GM12878 (cell line): ENCODE results near the gene GMCL2. TPM values are rescaled to one million over a fixed set of nuclear protein-coding genes. Genes with fewer than 3 reads are reported as not detected.
A peak's percentile ranks its signal among the peaks of the same experiment; 100 is the strongest.

Experiments
- ATAC-seq: fragments of 200-7000 bp; cut with Tn5 transposase; 3 replicates; pipeline ENCODE4 v1.9.1; 2020; ENCODE audit warnings: mild to moderate bottlenecking, moderate library complexity
- BruUV-seq: library from RNA; stranded (reverse); fragments of 400-500 nt; replicated peaks from 2 replicates; lab custom pipeline; 2021; lab: Mats Ljungman, UMichigan
- CTCF ChIA-PET: fragments of 300-600 bp; sonication (Branson Sonifier 250); formaldehyde crosslinking; extraction: SDS; loops from one replicate; lab custom pipeline; 2021; ENCODE audit warnings: inconsistent platforms; lab: Yijun Ruan, JAX
- POLR2A ChIA-PET: fragments of 350-600 bp; formaldehyde crosslinking; extraction: SDS; loops from one replicate; lab custom pipeline; 2021; ENCODE audit warnings: inconsistent platforms; lab: Charles Lee
- RAD21 ChIA-PET: fragments of 300-600 bp; sonication (Branson Sonifier 250); formaldehyde crosslinking; loops from one replicate; lab custom pipeline; 2023; ENCODE audit warnings: antibody characterized with exemption; ENCODE audit not compliant: unreplicated experiment; lab: Charles Lee
- SMC1A ChIA-PET: fragments of 300-600 bp; sonication (Branson Sonifier 250); formaldehyde crosslinking; loops from one replicate; lab custom pipeline; 2023; ENCODE audit not compliant: unreplicated experiment, uncharacterized antibody; lab: Charles Lee
- DNase-seq: peaks from one replicate; pipeline ENCODE4 v3.0.0-alpha.2; 2011; ENCODE audit warnings: low read depth, low spot score
- FAIRE-seq: peaks from 3 replicates; lab custom pipeline; 2011; peaks lifted over from hg19 to GRCh38; lab: Jason Lieb, UNC
- H2AFZ ChIP-seq: 2 replicates; pipeline ENCODE4 v1.6.0; 2011; ENCODE audit warnings: low read depth, low read length, control low read depth; ENCODE audit not compliant: control insufficient read depth
- H3K27ac ChIP-seq: 2 replicates; pipeline ENCODE4 v1.5.1; 2011; ENCODE audit warnings: control low read depth; ENCODE audit not compliant: control insufficient read depth, insufficient read depth
- H3K27me3 ChIP-seq, 2 experiments: replicated peaks in 1 of 2; 2 replicates each; pipeline versions ENCODE4 v1.6.0 to v1.6.1; 2011; ENCODE audit warnings: low read length in 1 of 2; ENCODE audit not compliant: control insufficient read depth in 2 of 2, insufficient read depth in 2 of 2
- H3K36me3 ChIP-seq, 2 experiments: 2 replicates each; pipeline ENCODE4 v1.5.1; 2011; ENCODE audit warnings: low read length in 1 of 2; ENCODE audit not compliant: control insufficient read depth in 2 of 2, insufficient read depth in 2 of 2
- H3K4me1 ChIP-seq: 2 replicates; pipeline ENCODE4 v1.6.1; 2011; ENCODE audit warnings: mild to moderate bottlenecking, low read length, moderate library complexity, mixed read lengths; ENCODE audit not compliant: control insufficient read depth, insufficient read depth
- H3K4me2 ChIP-seq: 2 replicates; pipeline ENCODE4 v1.6.0; 2011; ENCODE audit warnings: control low read depth; ENCODE audit not compliant: control insufficient read depth, insufficient read depth
- H3K4me3 ChIP-seq: fragments of 200-600 bp; sonication (generic); 2 replicates; pipeline ENCODE4 v1.5.1; 2016
- H3K79me2 ChIP-seq: 2 replicates; pipeline ENCODE4 v1.6.0; 2011; ENCODE audit warnings: low read length; ENCODE audit not compliant: control insufficient read depth, insufficient read depth
- H3K9ac ChIP-seq: 2 replicates; pipeline ENCODE4 v1.8.0; 2011; ENCODE audit warnings: low read length, control low read depth, mixed read lengths; ENCODE audit not compliant: control insufficient read depth, insufficient read depth
- H3K9me3 ChIP-seq: replicated peaks from 3 replicates; pipeline ENCODE4 v1.5.1; 2011; ENCODE audit warnings: mild to moderate bottlenecking, low read length; ENCODE audit not compliant: control insufficient read depth, insufficient read depth
- H4K20me1 ChIP-seq: 2 replicates; pipeline ENCODE4 v1.6.0; 2011; ENCODE audit not compliant: control insufficient read depth, insufficient read depth
- CHD1 ChIP-seq: IDR thresholded peaks from 2 replicates; pipeline ENCODE4 v1.6.1; 2012; ENCODE audit warnings: low read depth, low read length, improper control_type of control experiment
- MTA3 ChIP-seq: IDR thresholded peaks from 2 replicates; pipeline ENCODE4 v1.6.1; 2012; ENCODE audit warnings: low read length, inconsistent platforms, borderline replicate concordance
- MXI1 ChIP-seq: fragments of 150-350 bp; IDR thresholded peaks from 2 replicates; pipeline ENCODE4 v1.6.1; 2011; ENCODE audit warnings: low read depth, mild to moderate bottlenecking, inconsistent platforms, low read length, improper control_type of control experiment
- WGBS: methylation state at CpG from one replicate; pipeline ENCODE4 v1.1.6; 2016; ENCODE audit warnings: low lambda C conversion rate; ENCODE audit not compliant: insufficient replicate concordance, insufficient coverage; ENCODE audit errors: missing lambda C conversion rate; 5-methylcytosine and 5-hydroxymethylcytosine counted together
- in situ Hi-C: fragments of 300-500 bp; cut with MboI; formaldehyde crosslinking; loops from 9 replicates; pipeline ENCODE4 v1.14.3; 2018; ENCODE audit warnings: mixed read lengths
- intact Hi-C: fragments of 100-400 bp; cut with micrococcal nuclease; formaldehyde crosslinking; loops from one replicate; pipeline ENCODE4 v1.14.2; 2022; ENCODE audit not compliant: unreplicated experiment
- polyA plus RNA-seq, 11 experiments: library from polyadenylated mRNA; depleted of rRNA in 4 of 11; unstranded in 6 of 11; stranded (reverse) in 5 of 11; fragments of >200 nt; fragmentation: Nextera tagmentation in 4 of 11; fragmentation: Illumina TruSeq in 1 of 11; extraction: Ambion mirVana in 4 of 11; extraction: Trizol in 1 of 11; gene quantifications; 1 replicate in 1 of 11; 2 replicates in 10 of 11; pipeline versions ENCODE4 v1.2.1 to v1.2.3, GENCODE V29; 2011 to 2016; ENCODE audit warnings: inconsistent platforms in 2 of 11, missing spikeins in 2 of 11, low read depth in 1 of 11
- total RNA-seq, 4 experiments: library from RNA; depleted of rRNA in 3 of 4; stranded (reverse); fragments of >200 nt in 3 of 4; fragmentation: Illumina TruSeq in 1 of 4; extraction: Trizol in 1 of 4; gene quantifications; 2 replicates each; pipeline versions ENCODE4 v1.2.1 to v1.2.3, GENCODE V29; 2013 to 2021

Gene GMCL2
- total and polyA plus RNA-seq, 10 of the 15 experiments (the other 5 are each of a cell fraction or from before 2014, with no cell fraction given): 0.07 TPM; not detected in 9

- ATAC-seq: no peak; the same call in 2 of the 3 replicates
- no peaks in the 10 kb centered on the region for H4K20me1 ChIP-seq
- peaks cover 7% of the 10 kb centered on the region; the same call in 1 of the 2 replicates for H3K4me1 ChIP-seq
- intact Hi-C loops (no loop called here), in situ Hi-C loops (no loop called here)
- peaks cover 16 to 21% of the 10 kb centered on the region in 2 experiments; a peak in 3 of 4 replicates for H3K36me3 ChIP-seq
- BruUV-seq: no TSS peak
- no peak for TF ChIP-seq MXI1
- 0 out of 2 replicates have a peak, but pooled peaks have one; percentile 13 for TF ChIP-seq MTA3
- TF ChIP-seq CHD1: no peak
- H3K79me2 ChIP-seq: peaks cover 15% of the 10 kb centered on the region
- H3K9me3 ChIP-seq: no peaks in the 10 kb centered on the region
- no peak for DNase-seq
- CTCF ChIA-PET: interaction anchor here (0.7 to 13.8 kb wide), 8 partner anchors 10 to 76 kb away, joined by 3 to 183 read pairs (median 4); no protein-coding TSS in a partner anchor
- peak overlapping the region; percentile 67 for H3K27ac ChIP-seq
- H3K4me3 ChIP-seq: peak overlapping the region; percentile 89
- POLR2A ChIA-PET: interaction anchor here (0.7 to 2.1 kb wide), 4 partner anchors 9 to 51 kb away, joined by 3 to 8 read pairs (median 4); partner anchors contain the start of gene HNRNPAB
- peak overlapping the region; percentile 84 for H3K9ac ChIP-seq
- RAD21 ChIA-PET: interaction anchor here (0.6 to 1.3 kb wide), 5 partner anchors 21 to 592 kb away, joined by 3 to 10 read pairs (median 3); no protein-coding TSS in a partner anchor
- no peak for FAIRE-seq
- no peaks in the 10 kb centered on the region for H3K27me3 ChIP-seq
- SMC1A ChIA-PET: interaction anchor here (0.6 to 1.9 kb wide), 5 partner anchors 29 to 83 kb away, joined by 3 to 6 read pairs (median 3); no protein-coding TSS in a partner anchor
- H2AFZ ChIP-seq: no peak overlapping the region
- H3K4me2 ChIP-seq: peak overlapping the region; percentile 89
- WGBS: 47% methylated on average over 31 of the region's 31 CpGs
These were observed 34.4 kb downstream of the GMCL2 start for GRCh38 chr5:178152491-178153444.
